Right kidney (tissue), 1 donor: ENCODE measurements around the gene PARP4.
"Not testable (repeated sequence)": the region's sequence is repeated elsewhere in the genome, so short reads cannot be mapped to it uniquely, and the experiment has no call there.

Experiments used
- DNase-seq: peaks from one replicate; pipeline ENCODE4 v3.0.0-alpha.2; 2016

Gene PARP4

GRCh38 chr13:24454056-24454455 is 58.5 kb downstream of the PARP4 start:
- no peak for DNase-seq

GRCh38 chr13:24452044-24452443 is 60.5 kb downstream of the PARP4 start:
- DNase-seq, result no peak

GRCh38 chr13:24450530-24450929 is 62.0 kb downstream of the PARP4 start:
- DNase-seq, result no peak

- DNase-seq, result not testable (repeated sequence)
Measured at GRCh38 chr13:24444851-24445250, 67.7 kb downstream of the PARP4 start.

- no peak for DNase-seq
Measured at GRCh38 chr13:24443366-24443765, 69.2 kb downstream of the PARP4 start.

- not testable (repeated sequence) for DNase-seq
Measured at GRCh38 chr13:24426045-24426444, 86.5 kb downstream of the PARP4 start.

GRCh38 chr13:24419668-24420067 is 92.9 kb downstream of the PARP4 start:
- not testable (repeated sequence) for DNase-seq

GRCh38 chr13:24407844-24408243 is 104.7 kb downstream of the PARP4 start:
- DNase-seq, result no peak

GRCh38 chr13:24406524-24406923 is 106.1 kb downstream of the PARP4 start:
- no peak for DNase-seq

- DNase-seq, result no peak
Measured at GRCh38 chr13:24396821-24397220, 115.8 kb downstream of the PARP4 start.

GRCh38 chr13:24392972-24393371 is 119.6 kb downstream of the PARP4 start:
- DNase-seq, result no peak

GRCh38 chr13:24391771-24392683 is 120.6 kb downstream of the PARP4 start:
- not testable (repeated sequence) for DNase-seq

GRCh38 chr13:24390795-24391194 is 121.8 kb downstream of the PARP4 start:
- DNase-seq, result not testable (repeated sequence)

- no peak for DNase-seq
Measured at GRCh38 chr13:24389506-24389905, 123.1 kb downstream of the PARP4 start.

- not testable (repeated sequence) for DNase-seq
Measured at GRCh38 chr13:24388743-24389142, 123.8 kb downstream of the PARP4 start.

- no peak for DNase-seq
Measured at GRCh38 chr13:24386816-24387708, 125.5 kb downstream of the PARP4 start.

- no peak for DNase-seq
Measured at GRCh38 chr13:24385902-24386301, 126.7 kb downstream of the PARP4 start.

- DNase-seq, result not testable (repeated sequence)
Measured at GRCh38 chr13:24384946-24385345, 127.6 kb downstream of the PARP4 start.

- DNase-seq, result not testable (repeated sequence)
Measured at GRCh38 chr13:24384091-24384490, 128.5 kb downstream of the PARP4 start.

- DNase-seq, result no peak
Measured at GRCh38 chr13:24381541-24382265, 130.9 kb downstream of the PARP4 start.

- DNase-seq, result not testable (repeated sequence)
Measured at GRCh38 chr13:24380881-24381280, 131.7 kb downstream of the PARP4 start.

GRCh38 chr13:24380227-24380626 is 132.4 kb downstream of the PARP4 start:
- DNase-seq, result not testable (repeated sequence)
